Panc1 (cell line): ENCODE data around the gene KRT23. TPM values are rescaled to one million over a fixed set of nuclear protein-coding genes. Genes with fewer than 3 reads are reported as not detected.

Experiments used
- ATAC-seq: fragments of 200-7000 bp; cut with Tn5 transposase; 2 replicates; pipeline ENCODE4 v1.9.1; 2020; ENCODE audit warnings: mild to moderate bottlenecking, moderate library complexity
- BruUV-seq: library from RNA; stranded (reverse); fragments of 400-500 nt; replicated peaks from 2 replicates; lab custom pipeline; 2021; lab: Mats Ljungman, UMichigan
- CTCF ChIA-PET: fragments of 300-600 bp; sonication (Branson Sonifier 250); formaldehyde crosslinking; loops from one replicate; lab custom pipeline; 2022; ENCODE audit warnings: antibody characterized with exemption; lab: Charles Lee
- POLR2A ChIA-PET: fragments of 300-600 bp; sonication (Branson Sonifier 250); formaldehyde crosslinking; loops from one replicate; lab custom pipeline; 2022; ENCODE audit warnings: antibody characterized with exemption; lab: Charles Lee
- DNase-seq: peaks from one replicate; pipeline ENCODE4 v3.0.0-alpha.2; 2010; ENCODE audit warnings: low read depth, low spot score
- H3K27ac ChIP-seq: 2 replicates; pipeline ENCODE4 v1.5.1; 2011; ENCODE audit warnings: mild to moderate bottlenecking, low read length, inconsistent platforms
- H3K27me3 ChIP-seq: fragments of 200-500 bp; sonication (Bioruptor generic); 2 replicates; pipeline ENCODE4 v1.6.0; 2014; ENCODE audit warnings: low read length, inconsistent platforms; ENCODE audit not compliant: control insufficient read depth, insufficient read depth
- H3K36me3 ChIP-seq: fragments of 200-500 bp; sonication (Bioruptor generic); 2 replicates; pipeline ENCODE4 v1.5.1; 2014; ENCODE audit warnings: inconsistent platforms, mild to moderate bottlenecking, low read length, moderate library complexity; ENCODE audit not compliant: control insufficient read depth, insufficient read depth
- H3K4me1 ChIP-seq: 2 replicates; pipeline ENCODE4 v1.5.1; 2011; ENCODE audit warnings: inconsistent platforms, mild to moderate bottlenecking, low read length, moderate library complexity; ENCODE audit not compliant: control insufficient read depth, insufficient read depth
- H3K4me3 ChIP-seq, 2 experiments: 2 replicates each; pipeline ENCODE4 v1.5.1; 2011 to 2012; ENCODE audit warnings: low read depth in 2 of 2, low read length in 2 of 2, mild to moderate bottlenecking in 2 of 2, inconsistent platforms in 1 of 2, moderate library complexity in 1 of 2
- H3K9me3 ChIP-seq: fragments of 200-500 bp; sonication (Bioruptor generic); 2 replicates; pipeline ENCODE4 v1.5.1; 2014; ENCODE audit warnings: low read depth, mild to moderate bottlenecking, inconsistent platforms, low read length, moderate library complexity; ENCODE audit not compliant: control insufficient read depth, insufficient read depth
- CTCF ChIP-seq: fragments of 450-650 bp; IDR thresholded peaks from 2 replicates; pipeline ENCODE4 v1.5.1; 2017; ENCODE audit warnings: mild to moderate bottlenecking
- POLR2AphosphoS5 ChIP-seq: IDR thresholded peaks from 2 replicates; pipeline ENCODE4 v1.6.1; 2012; ENCODE audit warnings: mild to moderate bottlenecking, low read depth, low read length, moderate library complexity
- REST ChIP-seq, 2 experiments: IDR thresholded peaks; 2 replicates each; pipeline ENCODE4 v1.6.1; 2011 to 2012; ENCODE audit warnings: low read depth in 2 of 2, control low read depth in 1 of 2, low read length in 1 of 2, mild to moderate bottlenecking in 1 of 2, moderate library complexity in 1 of 2; ENCODE audit not compliant: insufficient read depth in 1 of 2
- SIN3A ChIP-seq: IDR thresholded peaks from 2 replicates; pipeline ENCODE4 v1.6.1; 2012; ENCODE audit warnings: low read depth, mild to moderate bottlenecking, low read length, moderate library complexity, borderline replicate concordance; ENCODE audit not compliant: insufficient read depth
- TCF7L2 ChIP-seq: IDR thresholded peaks from 2 replicates; pipeline ENCODE4 v1.6.1; 2011; ENCODE audit warnings: mild to moderate bottlenecking, low read depth, low read length, inconsistent platforms
- in situ Hi-C: cut with HindIII; loops from 2 replicates; pipeline ENCODE4 v1.10.0; 2016; ENCODE audit warnings: low sequenced_read_pairs, low pct_unique_long_range_greater_than_20kb
- intact Hi-C: fragments of 100-400 bp; cut with micrococcal nuclease; formaldehyde crosslinking; loops from one replicate; pipeline ENCODE4 v1.10.0; 2022; ENCODE audit not compliant: unreplicated experiment
- total RNA-seq: library from RNA; stranded (reverse); gene quantifications from one replicate; pipeline ENCODE4 v1.2.1, GENCODE V29; 2021; ENCODE audit not compliant: unreplicated experiment

The KRT23 gene
- total RNA-seq, 1 experiment from 2014 or later = not detected

- TF ChIP-seq TCF7L2 (no peak), CTCF (no peak), REST (IDR thresholded peaks at IDR 0.05; ENCODE audit: insufficient read depth in 1 of 2, low read depth in 2 of 2, low read length in 1 of 2) (no peak), POLR2AphosphoS5 (no peak), SIN3A (no peak)
- DNase-seq (no peak), ATAC-seq (no peak)
- ChIA-PET CTCF (no interaction called here), POLR2A (no interaction called here)
- H3K4me1 ChIP-seq = no peaks in the 10 kb centered on the region
- no peak overlapping the region for H3K27ac ChIP-seq
- no peaks in the 10 kb centered on the region for H3K36me3 ChIP-seq
- in situ Hi-C loops (no loop called here), intact Hi-C loops (no loop called here)
- H3K9me3 ChIP-seq = no peaks in the 10 kb centered on the region
- no TSS peak for BruUV-seq
- peaks cover 12% of the 10 kb centered on the region for H3K27me3 ChIP-seq
- H3K4me3 ChIP-seq = no peak overlapping the region
These were observed 10.5 kb upstream of the KRT23 start for GRCh38 chr17:40947929-40948328.

- in situ Hi-C loops = no loop called here
- H3K9me3 ChIP-seq = no peaks in the 10 kb centered on the region
- DNase-seq = no peak
- no peak for ATAC-seq
- ChIA-PET CTCF (no interaction called here), POLR2A (no interaction called here)
- H3K36me3 ChIP-seq = no peaks in the 10 kb centered on the region
- no peaks in the 10 kb centered on the region for H3K4me1 ChIP-seq
- H3K4me3 ChIP-seq = no peak overlapping the region
- intact Hi-C loops = no loop called here
- H3K27ac ChIP-seq = no peak overlapping the region
- TF ChIP-seq CTCF (no peak), SIN3A (no peak), REST (IDR thresholded peaks at IDR 0.05; ENCODE audit: insufficient read depth in 1 of 2, low read depth in 2 of 2, low read length in 1 of 2) (no peak)
- no TSS peak for BruUV-seq
- H3K27me3 ChIP-seq = peaks cover 12% of the 10 kb centered on the region
These were observed 8.0 kb upstream of the KRT23 start for GRCh38 chr17:40945414-40945813.
